Activated B cell treated with CpG ODN at 0.5 μM for 24 hours (primary cell): ENCODE data around the gene MBLAC1. TPM values are rescaled to one million over a fixed set of nuclear protein-coding genes. Genes with fewer than 3 reads are reported as not detected.

Source experiments
- ATAC-seq: fragments of 200-7000 bp; cut with Tn5 transposase; one replicate; pipeline ENCODE4 v1.10.0; 2021; ENCODE audit warnings: low read depth, mild to moderate bottlenecking, moderate library complexity
- CTCF ChIA-PET: fragments of 350-600 bp; sonication (Branson Sonifier 250); formaldehyde crosslinking; loops from one replicate; lab custom pipeline; 2021; ENCODE audit warnings: antibody characterized with exemption; lab: Charles Lee
- POLR2A ChIA-PET: fragments of 350-600 bp; sonication (Branson Sonifier 250); formaldehyde crosslinking; loops from one replicate; lab custom pipeline; 2021; ENCODE audit warnings: antibody characterized with exemption; lab: Charles Lee
- DNase-seq: peaks from one replicate; pipeline ENCODE4 v3.0.0; 2022
- H3K27ac Mint-ChIP-seq: one replicate; pipeline ENCODE4 v1.8.0; 2020; ENCODE audit warnings: mixed read lengths
- H3K27me3 Mint-ChIP-seq: one replicate; pipeline ENCODE4 v1.8.0; 2021; ENCODE audit warnings: mixed read lengths
- H3K36me3 Mint-ChIP-seq: one replicate; pipeline ENCODE4 v1.8.0; 2021; ENCODE audit warnings: low read depth, mixed read lengths
- H3K4me1 Mint-ChIP-seq: one replicate; pipeline ENCODE4 v1.8.0; 2021; ENCODE audit warnings: mixed read lengths
- H3K4me3 Mint-ChIP-seq: one replicate; pipeline ENCODE4 v1.8.0; 2020; ENCODE audit warnings: mild to moderate bottlenecking, mixed read lengths
- H3K9me3 Mint-ChIP-seq: one replicate; pipeline ENCODE4 v1.8.0; 2020; ENCODE audit warnings: mixed read lengths
- CTCF ChIP-seq: fragments of 200-600 bp; IDR thresholded peaks from one replicate; pipeline ENCODE4 v1.8.0; 2022; ENCODE audit warnings: antibody characterized with exemption, mild to moderate bottlenecking
- intact Hi-C: fragments of 100-400 bp; cut with micrococcal nuclease; formaldehyde crosslinking; loops from one replicate; pipeline ENCODE4 v1.15.1; 2024
- total RNA-seq: library from RNA; stranded (reverse); gene quantifications from 2 replicates; pipeline ENCODE4 v1.2.3, GENCODE V29; 2022

MBLAC1 gene
- total RNA-seq, 1 donor from 2014 or later, result 2.2 TPM

DNA sequence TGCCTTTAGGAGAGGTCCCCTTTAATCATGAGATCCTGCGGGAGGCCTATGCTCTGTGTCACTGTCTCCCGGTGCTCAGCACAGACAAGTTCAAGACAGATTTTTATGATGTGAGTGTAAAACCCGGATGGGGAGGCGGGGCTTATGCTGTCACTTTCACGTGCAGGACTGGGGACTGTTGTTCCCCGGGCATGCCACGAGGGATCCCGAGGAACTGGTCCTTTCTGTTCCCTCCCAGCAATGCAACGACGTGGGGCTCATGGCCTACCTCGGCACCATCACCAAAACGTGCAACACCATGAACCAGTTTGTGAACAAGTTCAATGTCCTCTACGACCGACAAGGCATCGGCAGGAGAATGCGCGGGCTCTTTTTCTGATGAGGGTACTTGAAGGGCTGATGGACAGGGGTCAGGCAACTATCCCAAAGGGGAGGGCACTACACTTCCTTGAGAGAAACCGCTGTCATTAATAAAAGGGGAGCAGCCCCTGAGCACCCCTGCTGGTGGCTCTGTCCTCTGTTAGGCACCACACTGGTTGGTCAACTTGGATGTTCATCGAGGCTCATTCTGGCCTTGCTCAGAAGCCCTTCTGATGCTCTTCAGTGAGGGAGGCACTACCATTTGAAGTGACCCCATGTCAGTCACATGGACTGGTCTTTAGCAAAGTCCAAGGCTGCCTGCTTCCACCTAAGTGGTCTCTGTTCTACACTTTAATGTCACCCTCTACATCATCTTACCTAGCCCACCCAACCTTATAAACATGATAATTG is 35.2 kb upstream of the MBLAC1 start:
- DNase-seq (no peak), ATAC-seq (no peak)
- POLR2A ChIA-PET, result interaction anchor here (0.7 to 1.1 kb wide), 3 partner anchors 9 to 29 kb away, joined by 4 read pairs; partner anchors contain the start of genes AP4M1 and MCM7
- no peak for TF ChIP-seq CTCF
- Mint-ChIP-seq H3K4me3 (no peak overlapping the region), H3K27ac (no peak overlapping the region), H3K27me3 (no peaks in the 10 kb centered on the region), H3K4me1 (peaks cover 18% of the 10 kb centered on the region), H3K9me3 (no peaks in the 10 kb centered on the region), H3K36me3 (peaks cover 73% of the 10 kb centered on the region)
- intact Hi-C loops, result no loop called here
- CTCF ChIA-PET, result no interaction called here

DNA sequence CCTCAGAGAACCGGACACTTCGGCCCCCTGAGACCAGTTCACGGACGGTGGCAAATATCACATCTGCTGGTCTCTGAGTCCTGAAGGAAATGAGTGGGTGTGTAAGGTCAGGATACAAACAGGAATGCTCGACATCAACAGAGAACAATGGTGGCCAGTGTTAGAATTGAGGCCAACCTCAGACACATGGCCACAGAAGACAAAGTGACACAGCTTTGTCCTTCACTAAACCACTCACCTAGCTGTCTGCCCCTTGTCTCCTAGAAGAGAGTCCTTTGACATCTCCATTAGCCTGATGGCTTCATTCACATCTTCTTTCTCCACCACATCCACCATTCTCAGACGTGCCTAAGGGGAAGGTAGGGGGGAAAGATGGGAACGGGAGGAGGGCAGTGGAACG is 33.7 kb upstream of the MBLAC1 start:
- no peak overlapping the region for H3K4me3 Mint-ChIP-seq
- DNase-seq (no peak), ATAC-seq (no peak)
- no peaks in the 10 kb centered on the region for H3K27me3 Mint-ChIP-seq
- CTCF ChIA-PET, result no interaction called here
- peaks cover 13% of the 10 kb centered on the region for H3K4me1 Mint-ChIP-seq
- POLR2A ChIA-PET, result interaction anchor here (0.5 to 1.0 kb wide), 2 partner anchors 28 to 51 kb away, joined by 3 to 4 read pairs; no protein-coding TSS in a partner anchor
- H3K9me3 Mint-ChIP-seq, result no peaks in the 10 kb centered on the region
- H3K27ac Mint-ChIP-seq, result no peak overlapping the region
- intact Hi-C loops, result no loop called here
- peaks cover 86% of the 10 kb centered on the region for H3K36me3 Mint-ChIP-seq
- no peak for TF ChIP-seq CTCF

DNA sequence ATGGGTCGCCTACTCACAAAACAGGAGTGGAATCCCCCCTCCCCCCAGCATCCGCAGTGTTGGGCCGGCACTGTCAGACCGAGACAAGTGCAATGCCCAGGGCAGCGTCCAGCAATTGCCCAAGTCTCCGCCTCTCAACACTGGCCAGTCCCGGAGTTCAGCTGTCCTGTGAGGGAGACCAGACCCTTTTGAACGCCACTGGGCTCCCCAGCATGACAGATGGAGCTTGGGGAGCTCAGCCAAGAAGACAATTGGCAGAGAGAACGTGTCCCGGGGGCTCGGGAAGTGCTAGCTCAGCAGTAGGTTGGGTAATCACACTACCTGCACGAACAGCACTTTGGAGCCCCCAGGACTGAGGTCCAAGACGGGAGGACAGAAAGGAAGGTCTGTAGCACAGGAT is 33.3 kb upstream of the MBLAC1 start:
- H3K4me1 Mint-ChIP-seq, result peaks cover 15% of the 10 kb centered on the region
- ChIA-PET POLR2A (interaction anchor here (0.5 to 0.6 kb wide), 2 partner anchors 52 to 352 kb away, joined by 3 read pairs; no protein-coding TSS in a partner anchor), CTCF (no interaction called here)
- no peaks in the 10 kb centered on the region for H3K27me3 Mint-ChIP-seq
- intact Hi-C loops, result no loop called here
- H3K27ac Mint-ChIP-seq, result no peak overlapping the region
- no peaks in the 10 kb centered on the region for H3K9me3 Mint-ChIP-seq
- no peak for TF ChIP-seq CTCF
- H3K36me3 Mint-ChIP-seq, result peaks cover 90% of the 10 kb centered on the region
- DNase-seq (no peak), ATAC-seq (no peak)
- no peak overlapping the region for H3K4me3 Mint-ChIP-seq

DNA sequence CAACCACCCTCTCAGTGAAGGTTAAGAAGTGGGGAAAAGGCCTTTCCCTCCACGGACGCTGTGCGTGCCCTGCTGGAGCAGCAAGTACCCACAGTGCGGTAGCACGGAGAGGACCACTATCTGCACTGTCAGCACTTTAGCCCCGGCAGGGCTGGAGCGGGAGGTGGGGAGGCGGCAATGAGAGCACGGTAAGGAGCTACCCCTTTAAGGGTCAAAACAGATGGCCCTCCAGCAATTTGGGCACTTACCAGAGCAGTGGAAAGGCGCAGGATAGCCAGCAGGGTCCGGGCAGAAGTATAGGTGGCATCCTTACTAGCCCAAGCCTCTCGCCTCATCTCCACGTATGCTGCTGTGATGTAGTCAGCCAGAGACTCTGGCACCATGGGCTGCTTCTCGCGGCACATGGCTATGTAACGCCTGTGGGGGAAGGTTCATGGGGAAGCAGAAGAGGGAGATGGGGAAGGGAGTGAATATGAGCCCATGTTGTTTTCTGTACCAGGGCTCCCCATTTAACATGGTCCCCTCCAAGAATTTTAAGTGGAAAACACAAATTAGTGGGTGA is 32.8 kb upstream of the MBLAC1 start:
- CTCF ChIA-PET, result no interaction called here
- intact Hi-C loops, result no loop called here
- TF ChIP-seq CTCF, result no peak
- no peak overlapping the region for H3K4me3 Mint-ChIP-seq
- H3K9me3 Mint-ChIP-seq, result no peaks in the 10 kb centered on the region
- no peaks in the 10 kb centered on the region for H3K27me3 Mint-ChIP-seq
- no peak overlapping the region for H3K27ac Mint-ChIP-seq
- ATAC-seq (no peak), DNase-seq (no peak)
- POLR2A ChIA-PET, result interaction anchor here (0.6 kb wide), 1 partner anchor 351 kb away, joined by 3 read pairs; no protein-coding TSS in a partner anchor
- H3K36me3 Mint-ChIP-seq, result peaks cover 93% of the 10 kb centered on the region
- peaks cover 20% of the 10 kb centered on the region for H3K4me1 Mint-ChIP-seq

DNA sequence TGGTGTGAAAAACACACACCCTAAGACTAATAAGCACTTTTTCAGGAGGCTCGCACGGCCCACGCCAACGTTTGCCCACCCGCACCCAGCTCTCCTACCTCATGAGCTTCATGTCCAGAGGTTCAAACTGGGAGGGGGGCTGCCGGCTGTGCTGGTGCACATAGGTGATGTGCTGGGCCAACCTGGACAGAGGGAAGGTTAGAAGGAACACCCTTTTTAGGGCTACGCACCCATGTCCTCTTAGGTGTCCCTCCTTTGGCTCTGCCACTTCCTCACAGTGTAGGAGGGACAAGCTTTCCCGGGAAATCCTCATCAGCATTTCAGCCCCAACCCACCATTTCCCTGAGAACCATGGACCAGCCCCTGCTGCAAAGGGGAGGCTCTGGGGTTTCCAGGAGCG is 31.5 kb upstream of the MBLAC1 start:
- Mint-ChIP-seq H3K36me3 (peaks cover 98% of the 10 kb centered on the region), H3K4me1 (peaks cover 25% of the 10 kb centered on the region), H3K27me3 (no peaks in the 10 kb centered on the region), H3K27ac (no peak overlapping the region), H3K9me3 (no peaks in the 10 kb centered on the region), H3K4me3 (no peak overlapping the region)
- DNase-seq (no peak), ATAC-seq (no peak)
- CTCF ChIA-PET, result no interaction called here
- no peak for TF ChIP-seq CTCF
- POLR2A ChIA-PET, result interaction anchor here (1.2 kb wide), 1 partner anchor 11 kb away, joined by 3 read pairs; no protein-coding TSS in a partner anchor
- intact Hi-C loops, result no loop called here
